ENCODE data around the gene KARS1. TPM values are rescaled to one million over a fixed set of nuclear protein-coding genes. Genes with fewer than 3 reads are reported as not detected.
"Not testable (repeated sequence)": the region's sequence is repeated elsewhere in the genome, so short reads cannot be mapped to it uniquely, and the experiment has no call there.

The KARS1 gene
- total RNA-seq, 4 donors from 2014 or later: 88.6 to 110 (median 100) TPM

DNA sequence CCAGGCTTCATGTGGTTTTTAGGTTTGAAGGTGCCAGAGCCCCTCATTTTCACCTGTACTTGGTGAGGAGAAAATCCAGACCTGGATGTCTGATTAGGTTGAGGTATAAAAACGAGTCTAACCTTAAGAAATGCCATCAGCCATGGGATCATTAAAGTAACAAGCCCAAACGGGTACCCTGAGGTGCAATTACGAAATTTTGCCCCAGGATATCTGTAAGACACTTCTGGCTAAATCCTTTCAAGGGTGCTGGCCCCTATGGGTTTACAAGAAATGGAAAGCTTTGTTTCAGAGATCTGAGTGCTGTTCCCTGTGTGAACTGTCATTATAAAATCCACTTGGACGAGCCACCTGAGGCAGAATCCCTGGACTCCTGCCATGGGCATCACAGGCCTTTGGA, 44.2 kb downstream of the KARS1 start:
- DNase-seq (ENCODE audit: low spot score in 2 of 2): peak in 1 of 2 donors; percentile 23
- intact Hi-C loops (cut with DNase I; ENCODE audit: low total_unique reads): no loop called here
- no peak overlapping the region for H3K4me3 ChIP-seq (ENCODE audit: low read depth, poor library complexity, severe bottlenecking)
- 75 to 78% methylated on average over 4 of the region's 4 CpGs for WGBS, 2 donors
- TF ChIP-seq POLR2A (IDR thresholded peaks at IDR 0.05): no peak
- TF ChIP-seq, protein P1, sequence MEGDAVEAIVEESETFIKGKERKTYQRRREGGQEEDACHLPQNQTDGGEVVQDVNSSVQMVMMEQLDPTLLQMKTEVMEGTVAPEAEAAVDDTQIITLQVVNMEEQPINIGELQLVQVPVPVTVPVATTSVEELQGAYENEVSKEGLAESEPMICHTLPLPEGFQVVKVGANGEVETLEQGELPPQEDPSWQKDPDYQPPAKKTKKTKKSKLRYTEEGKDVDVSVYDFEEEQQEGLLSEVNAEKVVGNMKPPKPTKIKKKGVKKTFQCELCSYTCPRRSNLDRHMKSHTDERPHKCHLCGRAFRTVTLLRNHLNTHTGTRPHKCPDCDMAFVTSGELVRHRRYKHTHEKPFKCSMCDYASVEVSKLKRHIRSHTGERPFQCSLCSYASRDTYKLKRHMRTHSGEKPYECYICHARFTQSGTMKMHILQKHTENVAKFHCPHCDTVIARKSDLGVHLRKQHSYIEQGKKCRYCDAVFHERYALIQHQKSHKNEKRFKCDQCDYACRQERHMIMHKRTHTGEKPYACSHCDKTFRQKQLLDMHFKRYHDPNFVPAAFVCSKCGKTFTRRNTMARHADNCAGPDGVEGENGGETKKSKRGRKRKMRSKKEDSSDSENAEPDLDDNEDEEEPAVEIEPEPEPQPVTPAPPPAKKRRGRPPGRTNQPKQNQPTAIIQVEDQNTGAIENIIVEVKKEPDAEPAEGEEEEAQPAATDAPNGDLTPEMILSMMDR (IDR thresholded peaks at IDR 0.05): no peak

DNA sequence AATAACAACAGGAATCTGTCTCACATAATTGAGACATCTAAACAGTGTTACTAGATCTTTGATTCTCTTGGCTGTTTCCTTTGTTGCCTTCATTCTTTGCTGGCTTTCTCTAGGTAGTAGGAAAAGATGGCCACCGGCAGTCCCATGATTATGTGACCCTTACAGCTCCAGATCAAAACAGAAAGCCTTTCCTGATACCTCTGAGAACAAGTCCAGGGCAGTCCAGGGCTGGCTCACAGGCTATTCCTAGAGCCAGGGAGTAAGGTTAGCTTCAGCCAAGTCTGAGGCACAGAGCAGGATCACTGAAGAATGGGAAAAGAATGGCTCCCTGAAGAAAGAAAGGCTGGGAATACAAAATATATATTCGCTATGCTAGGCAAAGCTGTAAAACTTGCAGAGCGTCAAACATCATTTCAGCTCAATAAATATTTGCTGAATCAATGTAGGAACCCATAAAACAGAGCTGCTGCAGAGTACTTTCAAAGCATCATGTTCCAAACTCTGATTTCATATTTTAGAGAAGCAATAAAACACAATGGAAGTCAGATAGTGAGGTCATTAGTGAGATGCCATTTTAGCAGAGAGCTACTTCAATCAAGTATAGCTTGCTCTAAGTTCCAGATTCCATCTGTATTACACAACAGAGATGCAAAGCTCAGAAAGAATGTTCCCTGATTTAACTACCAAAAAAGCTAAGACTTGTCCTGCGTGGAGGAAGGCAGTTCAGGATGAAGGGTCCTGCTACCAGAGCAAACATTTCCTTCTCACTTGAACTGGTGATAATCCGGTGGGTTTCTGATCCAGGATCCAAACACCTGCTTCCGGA, 47.8 kb downstream of the KARS1 start:
- WGBS, 2 donors: 90 to 91% methylated on average over 6 of the region's 6 CpGs
- intact Hi-C loops (cut with DNase I; ENCODE audit: low total_unique reads): no loop called here
- TF ChIP-seq, protein P1 (IDR thresholded peaks at IDR 0.05): no peak
- no peak for TF ChIP-seq POLR2A (IDR thresholded peaks at IDR 0.05)
- H3K4me3 ChIP-seq (ENCODE audit: low read depth, poor library complexity, severe bottlenecking): no peak overlapping the region
- DNase-seq (ENCODE audit: low spot score in 2 of 2): peak in 1 of 2 donors; percentile 60

GRCh38 chr16:75593825-75594820, 53.3 kb downstream of the KARS1 start:
- intact Hi-C loops (cut with DNase I; ENCODE audit: low total_unique reads): no loop called here
- no peak for TF ChIP-seq POLR2A (IDR thresholded peaks at IDR 0.05)
- TF ChIP-seq, protein P1 (IDR thresholded peaks at IDR 0.05): no peak
- no peak overlapping the region for H3K4me3 ChIP-seq (ENCODE audit: low read depth, poor library complexity, severe bottlenecking)
- peak in 1 of 2 donors; percentile 45 for DNase-seq (ENCODE audit: low spot score in 2 of 2)
- 73 to 77% methylated on average over 17 of the region's 17 CpGs for WGBS, 2 donors

DNA sequence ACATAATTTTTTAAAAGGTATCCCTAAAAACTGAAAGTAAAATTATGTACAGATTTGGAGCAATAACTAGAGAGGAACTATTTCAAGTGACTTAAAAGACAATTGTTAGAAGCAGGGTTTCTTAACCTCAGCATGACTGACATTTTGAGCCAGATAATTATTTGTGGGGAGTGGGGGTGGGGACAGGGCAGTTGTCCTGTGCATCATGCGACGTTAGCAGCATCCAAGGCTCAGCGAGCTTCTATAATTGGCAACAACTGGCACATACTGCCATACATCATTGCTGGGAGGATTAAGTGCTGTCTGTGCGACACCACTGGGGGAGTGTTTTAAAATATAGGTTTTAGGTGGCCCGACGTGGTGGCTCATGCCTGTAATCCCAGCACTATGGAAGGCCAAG, 54.2 kb downstream of the KARS1 start:
- intact Hi-C loops (cut with DNase I; ENCODE audit: low total_unique reads): no loop called here
- TF ChIP-seq, protein P1 (IDR thresholded peaks at IDR 0.05): no peak
- no peak for TF ChIP-seq POLR2A (IDR thresholded peaks at IDR 0.05)
- WGBS, 2 donors: 79 to 88% methylated on average over 6 of the region's 6 CpGs
- H3K4me3 ChIP-seq (ENCODE audit: low read depth, poor library complexity, severe bottlenecking): no peak overlapping the region
- DNase-seq (ENCODE audit: low spot score in 2 of 2): peak in 1 of 2 donors; percentile 29

DNA sequence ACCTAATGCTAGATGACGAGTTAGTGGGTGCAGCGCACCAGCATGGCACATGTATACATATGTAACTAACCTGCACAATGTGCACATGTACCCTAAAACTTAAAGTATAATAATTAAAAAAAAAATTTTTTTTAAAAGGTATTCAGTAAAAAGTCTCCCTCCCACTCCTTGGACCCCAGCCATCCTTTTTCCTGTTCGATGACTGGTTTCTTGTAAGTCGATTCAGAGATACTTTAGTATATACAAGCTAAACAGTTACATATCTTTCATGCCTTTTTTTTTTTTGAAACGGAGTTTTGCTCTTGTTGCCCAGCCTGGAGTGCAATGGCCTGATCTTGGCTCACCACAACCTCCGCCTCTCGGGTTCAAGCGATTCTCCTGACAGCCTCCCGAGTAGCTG, 55.5 kb downstream of the KARS1 start:
- H3K4me3 ChIP-seq (ENCODE audit: low read depth, poor library complexity, severe bottlenecking); intact Hi-C loops (cut with DNase I; ENCODE audit: low total_unique reads); DNase-seq (ENCODE audit: low spot score in 2 of 2): not testable (repeated sequence)
- 61 to 67% methylated on average over 9 of the region's 9 CpGs for WGBS, 2 donors
